GM19099 (cell line): ENCODE results near the gene SCN4A.

Source experiments
- POLR2A ChIP-seq: IDR thresholded peaks from 3 replicates; pipeline ENCODE4 v1.6.1; 2011; ENCODE audit warnings: low read depth; ENCODE audit not compliant: insufficient read length; ENCODE audit errors: extremely low read depth

Gene SCN4A

GRCh38 chr17:63991611-63992010 lies 18.9 kb upstream of the SCN4A start:
- no peak for TF ChIP-seq POLR2A

- no peak for TF ChIP-seq POLR2A
Observed at GRCh38 chr17:63989622-63990345, 17.1 kb upstream of the SCN4A start.

- TF ChIP-seq POLR2A, result no peak
Observed at GRCh38 chr17:63988741-63989621, 16.3 kb upstream of the SCN4A start.

DNA sequence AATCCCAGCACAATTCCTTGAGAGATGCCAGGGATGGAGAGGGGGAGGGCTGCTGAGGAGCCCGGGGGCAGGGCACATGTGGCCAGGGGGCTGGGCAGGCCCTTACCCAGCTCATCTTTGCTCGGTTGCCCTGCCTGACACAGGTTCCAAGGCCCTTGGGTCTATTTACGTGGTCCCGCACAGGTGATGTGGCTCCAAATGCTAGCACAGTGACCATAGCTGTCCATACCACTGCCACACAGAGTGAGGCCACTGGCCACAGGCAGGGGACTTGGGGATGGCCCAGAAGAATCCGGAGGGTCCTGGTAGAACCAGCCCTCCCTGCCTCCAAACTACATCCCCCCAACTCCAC lies 15.4 kb upstream of the SCN4A start:
- TF ChIP-seq POLR2A, result no peak

DNA sequence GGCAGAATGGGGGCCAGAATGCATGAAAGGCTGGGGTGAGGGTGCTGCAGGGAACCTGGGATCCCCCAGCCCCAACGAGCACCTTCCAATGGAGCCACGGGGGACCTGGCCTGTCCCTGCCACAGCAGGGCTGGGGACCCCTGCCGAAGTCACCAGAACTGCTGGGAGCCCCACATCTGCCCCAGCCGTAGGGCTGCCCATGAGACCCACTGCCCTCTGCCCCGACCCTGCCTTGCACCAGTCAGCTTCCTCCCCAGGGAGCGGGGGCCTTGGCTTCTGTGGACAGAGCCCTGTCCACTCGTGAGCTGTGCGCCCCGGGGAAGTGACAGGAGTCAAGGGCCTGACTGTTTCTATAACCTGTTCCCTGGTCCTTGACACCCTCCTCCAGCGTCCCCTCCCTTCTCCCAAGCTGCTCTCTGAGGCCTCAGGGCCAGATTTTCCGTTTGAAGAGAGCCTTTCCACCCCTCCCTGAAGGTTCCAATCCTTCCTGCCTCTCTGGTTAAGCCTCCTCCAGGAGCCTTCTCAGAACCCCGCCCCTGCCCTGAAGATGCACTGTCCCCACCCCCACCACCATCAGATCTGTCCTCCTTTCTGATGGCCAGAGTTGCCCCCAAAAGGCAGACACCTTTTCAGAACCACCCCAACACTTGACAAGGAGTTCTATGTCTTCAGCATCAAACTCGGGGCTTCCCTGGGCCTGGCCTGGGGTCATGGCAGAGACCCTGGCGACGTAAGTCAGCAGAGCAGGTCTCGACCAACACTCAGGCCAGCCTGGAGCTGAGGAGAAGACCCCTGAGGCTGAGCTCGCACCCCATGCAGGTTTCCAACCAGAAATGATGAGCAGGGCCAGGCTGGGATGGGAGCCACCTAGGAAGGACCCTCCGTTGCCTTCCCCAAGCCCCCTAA lies 14.8 kb upstream of the SCN4A start:
- no peak for TF ChIP-seq POLR2A

- TF ChIP-seq POLR2A, result no peak
Observed at GRCh38 chr17:63986821-63987220, 14.1 kb upstream of the SCN4A start.

GRCh38 chr17:63985387-63986140 lies 12.8 kb upstream of the SCN4A start:
- no peak for TF ChIP-seq POLR2A

GRCh38 chr17:63984651-63985386 lies 12.1 kb upstream of the SCN4A start:
- TF ChIP-seq POLR2A, result no peak

DNA sequence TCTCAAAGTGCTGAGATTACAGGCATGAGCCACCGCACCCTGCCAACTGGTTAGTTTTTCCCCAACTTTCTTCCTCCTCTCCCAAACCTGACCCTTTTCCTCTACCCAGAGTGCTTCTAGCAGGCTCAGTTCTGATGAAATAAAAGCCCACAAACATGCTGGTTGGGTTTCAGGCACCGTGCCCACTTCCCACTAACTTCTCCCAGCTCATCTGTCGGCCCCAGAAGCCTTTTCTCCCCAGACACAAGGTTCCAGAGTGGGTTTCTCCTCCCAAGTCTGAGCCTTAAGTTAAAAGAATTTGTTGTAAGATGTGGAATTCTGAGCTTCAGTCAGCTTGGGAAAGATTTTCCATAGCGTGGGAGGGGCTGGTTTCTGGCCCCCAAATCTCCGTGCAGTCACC lies 11.5 kb upstream of the SCN4A start:
- no peak for TF ChIP-seq POLR2A

GRCh38 chr17:63983320-63983719 lies 10.6 kb upstream of the SCN4A start:
- no peak for TF ChIP-seq POLR2A

DNA sequence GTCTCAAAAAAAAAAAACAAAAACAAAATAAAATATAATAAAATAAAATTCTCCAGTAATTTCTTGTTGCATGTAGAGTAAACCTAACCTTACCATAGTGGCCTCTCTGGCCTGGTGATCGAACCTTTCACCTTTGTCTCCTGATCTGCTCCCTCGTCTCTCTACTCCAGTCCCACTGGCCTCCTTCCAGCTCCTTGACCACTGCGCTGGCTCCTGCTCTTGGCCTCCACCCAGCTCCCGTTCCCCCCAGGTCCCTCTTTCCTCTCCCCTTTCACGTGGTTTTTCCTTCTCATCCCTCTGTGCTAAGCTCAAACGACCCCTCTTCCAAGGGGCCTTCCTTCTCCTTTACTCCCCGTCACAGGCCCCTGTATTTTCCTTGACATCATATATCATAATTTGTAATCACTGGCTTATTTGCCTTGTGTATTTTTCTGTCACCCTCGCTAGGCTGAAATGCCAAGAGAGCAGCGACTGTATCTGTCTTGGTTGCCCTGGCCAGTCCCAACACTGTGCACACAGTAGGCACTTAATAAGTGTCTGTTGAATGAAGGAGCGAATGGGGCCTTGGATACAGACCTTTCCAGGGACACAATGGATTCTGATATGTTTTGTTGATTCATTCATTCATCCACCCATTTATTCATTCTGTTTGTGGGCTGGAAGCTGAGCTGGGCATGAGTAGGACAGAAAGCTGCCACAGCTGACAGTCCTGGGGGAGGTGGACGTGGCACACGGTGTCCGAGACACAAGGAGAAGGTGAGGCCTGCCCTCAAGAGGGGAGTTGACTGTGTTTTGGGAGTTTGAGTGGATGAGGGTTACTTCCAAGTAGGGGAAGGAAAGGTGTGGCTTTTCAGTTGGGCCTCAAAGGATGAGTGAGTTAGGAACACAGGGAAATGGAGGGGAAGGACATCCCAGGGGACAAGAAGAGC lies 5.8 kb upstream of the SCN4A start:
- TF ChIP-seq POLR2A, result no peak

DNA sequence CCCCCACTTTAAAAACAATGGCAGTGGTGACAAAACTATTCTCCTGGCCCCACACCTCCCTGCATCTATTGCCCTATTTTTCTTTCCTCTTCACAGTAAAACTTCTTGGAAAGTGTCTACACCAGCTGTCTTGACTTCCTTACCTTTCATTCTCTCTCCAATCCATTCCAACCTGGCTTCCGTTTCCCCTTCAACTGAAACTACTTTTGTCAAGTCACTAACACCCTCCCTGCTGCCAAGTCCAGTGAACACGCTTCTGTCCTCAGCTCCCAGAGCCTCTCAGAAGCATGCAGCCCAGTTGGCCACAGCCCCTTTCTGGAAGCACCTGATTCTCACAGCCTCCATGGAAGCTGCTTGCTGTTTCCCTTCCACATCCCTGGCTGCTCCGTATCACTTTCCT lies 4.0 kb upstream of the SCN4A start:
- no peak for TF ChIP-seq POLR2A
